Erythroblast (primary cell): ENCODE data around the gene MAST4.

Experiments used
- GATA1 ChIP-seq: IDR thresholded peaks from 2 replicates; pipeline ENCODE4 v1.6.1; 2011; ENCODE audit warnings: low read depth, mild to moderate bottlenecking, control low read depth, low read length, moderate library complexity
- POLR2A ChIP-seq: IDR thresholded peaks from 2 replicates; pipeline ENCODE4 v1.6.1; 2011; ENCODE audit warnings: mild to moderate bottlenecking, low read length

DNA sequence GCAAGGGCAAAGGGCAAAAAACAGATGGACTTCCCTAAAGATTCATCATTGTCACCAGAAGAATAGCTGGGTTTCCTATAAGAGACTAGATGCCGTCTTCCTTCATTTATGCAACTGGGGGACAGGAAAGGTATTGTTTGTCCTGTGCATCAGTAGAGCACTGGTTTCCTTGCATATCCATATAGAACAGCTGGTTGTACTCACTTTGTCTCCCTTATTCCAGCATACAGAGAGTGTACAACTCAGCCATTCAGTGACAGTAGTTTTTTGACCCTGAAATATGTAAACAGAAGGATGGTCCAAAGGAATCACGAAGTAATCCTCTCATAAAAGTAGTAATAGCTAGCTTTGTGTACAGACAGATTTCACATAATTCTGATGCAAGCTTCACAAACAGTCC, 22.5 kb upstream of the MAST4 start:
- TF ChIP-seq POLR2A (no peak), GATA1 (no peak)
